Pancreas (tissue), 10 donors: ENCODE data around the gene TRAF3. TPM values are rescaled to one million over a fixed set of nuclear protein-coding genes. Genes with fewer than 3 reads are reported as not detected.

Experiments
- ATAC-seq, 4 donors: fragments of 200-7000 bp; cut with Tn5 transposase; one replicate each; pipeline versions ENCODE4 v1.8.0 to v1.9.1; 2020; ENCODE audit warnings: mild to moderate bottlenecking in 4 of 4, moderate library complexity in 4 of 4
- DNase-seq, 6 donors: peaks; one replicate each; pipeline ENCODE4 v3.0.0-alpha.2; 2020
- FAIRE-seq: peaks from 2 replicates; lab custom pipeline; 2012; peaks lifted over from hg19 to GRCh38; lab: Jason Lieb, UNC
- H3K27ac ChIP-seq, 4 donors: fragments of 200-600 bp; sonication (generic); 1 replicate in 3 of 4; 2 replicates in 1 of 4; pipeline versions ENCODE4 v1.5.0 to v1.8.0; 2020
- H3K27me3 ChIP-seq, 4 donors: fragments of 200-600 bp; one replicate each; pipeline ENCODE4 v1.8.0; 2021
- H3K36me3 ChIP-seq, 3 donors: fragments of 200-600 bp; sonication (generic) in 1 of 3; one replicate each; pipeline versions ENCODE4 v1.5.0 to v1.8.0; 2020 to 2021
- H3K4me1 ChIP-seq, 3 donors: fragments of 200-600 bp; one replicate each; pipeline ENCODE4 v1.8.0; 2021
- H3K4me3 ChIP-seq, 4 donors: fragments of 200-600 bp; sonication (generic) in 2 of 4; one replicate each; pipeline versions ENCODE4 v1.5.0 to v1.8.0; 2020 to 2021
- H3K9me3 ChIP-seq, 4 donors: fragments of 200-600 bp; one replicate each; pipeline ENCODE4 v1.8.0; 2021
- WGBS, 2 donors: extraction: QIAGEN DNeasy Blood & Tissue Kit; methylation state at CpG; one replicate each; pipeline ENCODE4 v1.1.7; 2013; 5-methylcytosine and 5-hydroxymethylcytosine counted together
- intact Hi-C, 3 donors: fragments of 100-400 bp; cut with DNase I; formaldehyde crosslinking; loops; one replicate each; pipeline versions ENCODE4 v1.11.1 to v1.14.2; 2022
- polyA plus RNA-seq, 2 donors: library from polyadenylated mRNA; stranded (reverse); fragments of 200-250 nt; gene quantifications; one replicate each; pipeline ENCODE4 v1.2.3, GENCODE V29; 2013
- total RNA-seq, 6 donors: library from RNA; stranded (reverse); fragmentation: NEBNext Ultra II Directional in 4 of 6; extraction: Animal tissue kit (Norgen Biotek cat#: 25700) in 4 of 6; gene quantifications; one replicate each; pipeline versions ENCODE4 v1.2.1 to v1.2.4, GENCODE V29; 2021 to 2023
- TF ChIP-seq, protein P1 (sequence below), 4 donors: fragments of 200-600 bp; sonication (generic) in 3 of 4; IDR thresholded peaks; one replicate each; pipeline versions ENCODE4 v1.5.0 to v1.8.0; 2021; ENCODE audit warnings: antibody characterized with exemption in 4 of 4
- donor health status: healthy with polysubstance abuse.
- donor health status: DM: no; HTN: no; CAD: no; lungs with moderate emphysema.
- donor health status: DM: no; HTN: no; CAD: no.
- donor health status: control.
- donor health status: control.
- donor health status: Bipolar disorder and iron deficiency.
- donor health status: DM: yes; HTN: yes; CAD: no.
- donor health status: DM: no; HTN: no; CAD: no.
- donor health status: DM: no; HTN: no; CAD: no.
- donor health status: DM: yes; HTN: yes; CAD: no.

Gene TRAF3
- total and polyA plus RNA-seq, 8 donors, result 3.6 to 14.7 (median 6.1) TPM

DNA sequence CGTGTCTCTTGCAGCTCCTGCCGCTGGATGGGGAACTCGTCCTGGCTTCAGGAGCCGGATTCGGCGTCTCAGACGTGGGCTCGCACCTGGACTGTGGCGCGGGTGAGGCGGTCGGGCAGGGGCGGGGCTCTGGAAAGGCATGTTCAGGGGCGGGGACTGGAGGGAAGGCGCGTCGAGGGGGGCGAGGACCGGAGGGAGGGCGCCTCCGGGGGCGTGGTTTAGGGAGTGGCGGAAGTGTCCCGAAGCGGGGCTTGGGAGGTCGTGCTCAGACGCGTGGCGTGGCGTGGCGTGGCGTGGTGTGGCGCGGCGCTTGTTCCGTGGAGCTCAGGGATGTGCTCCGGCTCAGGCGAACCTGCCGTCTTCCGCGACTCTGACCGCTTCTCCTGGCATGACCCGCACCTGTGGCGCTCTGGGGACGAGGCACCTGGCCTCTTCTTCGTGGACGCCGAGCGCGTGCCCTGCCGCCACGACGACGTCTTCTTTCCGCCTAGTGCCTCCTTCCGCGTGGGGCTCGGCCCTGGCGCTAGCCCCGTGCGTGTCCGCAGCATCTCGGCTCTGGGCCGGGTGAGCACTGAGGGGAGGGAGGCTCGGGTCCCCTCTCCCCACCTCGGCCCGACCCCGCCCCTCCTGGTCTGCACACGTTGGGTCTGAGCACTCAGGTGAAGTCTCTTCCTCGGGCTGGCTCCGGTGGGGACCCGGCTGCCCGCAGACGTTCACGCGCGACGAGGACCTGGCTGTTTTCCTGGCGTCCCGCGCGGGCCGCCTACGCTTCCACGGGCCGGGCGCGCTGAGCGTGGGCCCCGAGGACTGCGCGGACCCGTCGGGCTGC, 151.4 kb downstream of the TRAF3 start:
- peaks cover 0 to 4% (median under 1%) of the 10 kb centered on the region in 4 donors for H3K27me3 ChIP-seq
- TF ChIP-seq, protein P1, sequence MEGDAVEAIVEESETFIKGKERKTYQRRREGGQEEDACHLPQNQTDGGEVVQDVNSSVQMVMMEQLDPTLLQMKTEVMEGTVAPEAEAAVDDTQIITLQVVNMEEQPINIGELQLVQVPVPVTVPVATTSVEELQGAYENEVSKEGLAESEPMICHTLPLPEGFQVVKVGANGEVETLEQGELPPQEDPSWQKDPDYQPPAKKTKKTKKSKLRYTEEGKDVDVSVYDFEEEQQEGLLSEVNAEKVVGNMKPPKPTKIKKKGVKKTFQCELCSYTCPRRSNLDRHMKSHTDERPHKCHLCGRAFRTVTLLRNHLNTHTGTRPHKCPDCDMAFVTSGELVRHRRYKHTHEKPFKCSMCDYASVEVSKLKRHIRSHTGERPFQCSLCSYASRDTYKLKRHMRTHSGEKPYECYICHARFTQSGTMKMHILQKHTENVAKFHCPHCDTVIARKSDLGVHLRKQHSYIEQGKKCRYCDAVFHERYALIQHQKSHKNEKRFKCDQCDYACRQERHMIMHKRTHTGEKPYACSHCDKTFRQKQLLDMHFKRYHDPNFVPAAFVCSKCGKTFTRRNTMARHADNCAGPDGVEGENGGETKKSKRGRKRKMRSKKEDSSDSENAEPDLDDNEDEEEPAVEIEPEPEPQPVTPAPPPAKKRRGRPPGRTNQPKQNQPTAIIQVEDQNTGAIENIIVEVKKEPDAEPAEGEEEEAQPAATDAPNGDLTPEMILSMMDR (IDR thresholded peaks at IDR 0.05), result no peak
- peaks cover 0 to 14% (median 13%) of the 10 kb centered on the region in 3 donors for H3K4me1 ChIP-seq
- WGBS, 2 donors, result 5 to 7% methylated on average over 71 to 94 of the region's 94 CpGs
- no peaks in the 10 kb centered on the region for H3K36me3 ChIP-seq
- H3K27ac ChIP-seq, result no peak overlapping the region
- H3K9me3 ChIP-seq, result no peaks in the 10 kb centered on the region
- H3K4me3 ChIP-seq, result peak overlapping the region in 2 of 4 donors; percentile 22 to 35
- DNase-seq (peak in 5 of 6 donors; percentile 36 to 81 (median 66)), ATAC-seq (peak; percentile 42 to 85 (median 68)), FAIRE-seq (no peak)
- intact Hi-C loops, result loop anchor here in 1 of 3 donors (10.0 kb wide), 1 partner anchor 164 kb away; no protein-coding TSS in a partner anchor

DNA sequence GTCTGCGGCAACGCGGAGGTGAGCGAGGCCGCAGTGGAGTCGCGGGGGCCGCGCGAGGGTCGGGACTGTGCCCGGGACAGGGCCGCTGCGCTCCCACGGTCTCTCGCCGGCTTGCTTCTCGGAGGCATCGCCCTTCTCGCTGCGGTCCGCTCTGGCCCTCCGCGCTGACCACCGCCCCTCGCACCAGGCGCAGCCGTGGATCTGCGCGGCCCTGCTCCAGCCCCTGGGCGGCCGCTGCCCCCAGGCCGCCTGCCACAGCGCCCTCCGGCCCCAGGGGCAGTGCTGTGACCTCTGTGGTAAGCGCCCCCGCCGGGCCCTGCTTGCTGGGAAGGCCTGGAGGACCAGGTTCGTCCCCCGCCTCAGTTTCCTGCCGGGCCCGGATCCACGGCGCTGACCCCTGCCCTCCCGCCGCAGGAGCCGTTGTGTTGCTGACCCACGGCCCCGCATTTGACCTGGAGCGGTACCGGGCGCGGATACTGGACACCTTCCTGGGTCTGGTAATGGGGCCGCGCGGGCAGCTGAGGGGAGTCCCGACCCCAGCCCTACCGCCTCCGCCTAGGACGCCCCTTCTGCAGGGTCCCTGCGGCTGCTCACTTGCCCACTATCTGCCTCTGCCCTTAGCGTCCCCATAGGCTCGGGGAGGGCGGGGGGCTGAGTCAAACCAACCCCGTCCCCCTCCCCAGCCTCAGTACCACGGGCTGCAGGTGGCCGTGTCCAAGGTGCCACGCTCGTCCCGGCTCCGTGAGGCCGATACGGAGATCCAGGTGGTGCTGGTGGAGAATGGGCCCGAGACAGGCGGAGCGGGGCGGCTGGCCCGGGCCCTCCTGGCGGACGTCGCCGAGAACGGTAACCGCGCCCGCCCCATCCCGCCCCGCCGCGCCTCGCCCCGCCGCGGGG, 152.2 kb downstream of the TRAF3 start:
- Histone ChIP-seq H3K4me1 (peaks cover 0 to 14% (median 13%) of the 10 kb centered on the region in 3 donors), H3K9me3 (no peaks in the 10 kb centered on the region), H3K27me3 (peaks cover 0 to 4% (median 0%) of the 10 kb centered on the region in 4 donors), H3K36me3 (no peaks in the 10 kb centered on the region), H3K4me3 (peak overlapping the region in 2 of 4 donors; percentile 22 to 35), H3K27ac (no peak overlapping the region)
- ATAC-seq, result no peak
- FAIRE-seq, result no peak
- TF ChIP-seq, protein P1 (IDR thresholded peaks at IDR 0.05), result no peak
- WGBS, 2 donors, result 6% methylated on average over 80 to 94 of the region's 94 CpGs
- intact Hi-C loops, result loop anchor here in 1 of 3 donors (10.0 kb wide), 1 partner anchor 165 kb away; no protein-coding TSS in a partner anchor
- DNase-seq, result peak in 1 of 6 donors; percentile 79

DNA sequence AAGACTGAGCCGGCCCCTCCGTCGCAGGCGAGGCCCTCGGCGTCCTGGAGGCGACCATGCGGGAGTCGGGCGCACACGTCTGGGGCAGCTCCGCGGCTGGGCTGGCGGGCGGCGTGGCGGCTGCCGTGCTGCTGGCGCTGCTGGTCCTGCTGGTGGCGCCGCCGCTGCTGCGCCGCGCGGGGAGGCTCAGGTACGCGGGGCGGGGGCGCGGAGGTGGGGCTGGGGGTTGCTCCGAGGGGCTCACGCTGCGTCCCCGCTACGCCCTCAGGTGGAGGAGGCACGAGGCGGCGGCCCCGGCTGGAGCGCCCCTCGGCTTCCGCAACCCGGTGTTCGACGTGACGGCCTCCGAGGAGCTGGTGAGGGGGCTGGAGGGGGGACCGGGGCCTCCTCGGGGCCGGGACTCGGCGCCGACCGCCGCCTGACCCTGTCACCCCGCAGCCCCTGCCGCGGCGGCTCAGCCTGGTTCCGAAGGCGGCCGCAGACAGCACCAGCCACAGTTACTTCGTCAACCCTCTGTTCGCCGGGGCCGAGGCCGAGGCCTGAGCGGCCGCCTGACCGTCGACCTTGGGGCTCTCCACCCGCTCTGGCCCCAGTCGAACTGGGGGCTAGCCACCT, 153.0 kb downstream of the TRAF3 start:
- WGBS, 2 donors, result 0 to 3% methylated on average over 9 to 74 of the region's 74 CpGs
- peak in 1 of 6 donors; percentile 71 for DNase-seq
- Histone ChIP-seq H3K36me3 (no peaks in the 10 kb centered on the region), H3K27me3 (peaks cover 0 to 4% (median 0%) of the 10 kb centered on the region in 4 donors), H3K9me3 (no peaks in the 10 kb centered on the region), H3K4me1 (peaks cover 0 to 14% (median 13%) of the 10 kb centered on the region in 3 donors), H3K27ac (no peak overlapping the region), H3K4me3 (peak overlapping the region in 2 of 4 donors; percentile 22 to 35)
- no peak for FAIRE-seq
- ATAC-seq, result peak in 3 of 4 donors; percentile 10 to 41 (median 27)
- intact Hi-C loops, result no loop called here
- TF ChIP-seq, protein P1 (IDR thresholded peaks at IDR 0.05), result no peak

DNA sequence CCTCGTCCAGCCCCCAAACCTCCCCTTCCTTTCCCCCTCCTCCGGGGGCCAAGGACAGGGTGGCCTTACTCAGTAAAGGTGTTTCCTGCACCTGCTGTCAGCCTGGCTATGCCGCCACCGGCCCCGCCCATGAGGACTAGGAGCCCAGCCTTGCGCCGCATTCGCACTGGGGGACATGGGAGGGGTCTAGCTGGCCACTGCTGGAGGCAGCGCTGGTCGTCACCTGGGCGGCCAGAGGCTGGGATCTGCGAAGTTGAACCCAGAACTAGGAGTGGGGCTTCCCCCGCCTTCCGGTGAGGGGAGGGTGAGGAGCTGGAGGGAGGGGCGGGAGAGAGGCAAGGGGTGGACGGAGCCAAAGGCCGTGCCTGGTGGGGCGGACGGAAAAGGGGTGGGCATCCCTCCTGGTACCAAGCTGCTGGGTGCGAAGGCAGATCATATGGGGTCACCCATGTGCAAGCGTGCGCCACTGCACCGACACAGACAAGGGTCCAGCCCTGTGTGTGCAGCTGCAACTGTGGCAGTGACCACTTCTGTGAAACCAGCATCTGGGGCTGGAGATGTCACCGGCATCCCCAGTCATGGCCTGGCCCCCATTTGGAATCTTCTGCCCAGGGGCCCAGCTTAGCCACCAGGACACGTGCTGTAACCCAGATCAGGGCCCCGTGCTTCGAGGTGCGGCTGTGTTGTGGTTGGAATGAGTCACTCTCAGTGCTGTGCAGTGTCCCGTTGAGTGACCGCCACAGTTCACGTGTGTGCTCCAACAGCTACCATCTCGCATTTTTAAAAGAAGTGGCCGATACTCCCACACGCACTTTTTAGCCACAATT, 153.7 kb downstream of the TRAF3 start:
- H3K4me1 ChIP-seq, result peaks cover 0 to 14% (median 13%) of the 10 kb centered on the region in 3 donors
- FAIRE-seq (no peak), ATAC-seq (peak; percentile 15 to 36 (median 20)), DNase-seq (peak in 1 of 6 donors; percentile 80)
- H3K9me3 ChIP-seq, result no peaks in the 10 kb centered on the region
- TF ChIP-seq, protein P1 (IDR thresholded peaks at IDR 0.05), result no peak
- WGBS, 2 donors, result 57 to 67% methylated on average over 33 to 34 of the region's 34 CpGs
- intact Hi-C loops, result no loop called here
- peak overlapping the region in 2 of 4 donors; percentile 22 to 35 for H3K4me3 ChIP-seq
- H3K27ac ChIP-seq, result no peak overlapping the region
- H3K36me3 ChIP-seq, result no peaks in the 10 kb centered on the region
- H3K27me3 ChIP-seq, result peaks cover 0 to 4% (median 0%) of the 10 kb centered on the region in 4 donors
